Measurements from ENCODE around the gene SLC6A4.

- no peak for TF ChIP-seq POLR2AphosphoS5 (IDR thresholded peaks at IDR 0.05)
- no peak for TF ChIP-seq POLR2A (IDR thresholded peaks at IDR 0.05)
Observed at GRCh38 chr17:30222251-30222650, 13.2 kb downstream of the SLC6A4 start.

Data from stomach (tissue), 4 donors.